Fibroblast of skin of scalp (primary cell): ENCODE measurements around the gene SEC22A.
A peak's percentile ranks its signal among the peaks of the same experiment; 100 is the strongest.
"Not testable (repeated sequence)": the region's sequence is repeated elsewhere in the genome, so short reads cannot be mapped to it uniquely, and the experiment has no call there.

Experiments
- DNase-seq: peaks from one replicate; pipeline ENCODE4 v3.0.0-alpha.2; 2013

SEC22A gene

GRCh38 chr3:123180791-123181190, 21.0 kb upstream of the SEC22A start:
- DNase-seq, result no peak

DNA sequence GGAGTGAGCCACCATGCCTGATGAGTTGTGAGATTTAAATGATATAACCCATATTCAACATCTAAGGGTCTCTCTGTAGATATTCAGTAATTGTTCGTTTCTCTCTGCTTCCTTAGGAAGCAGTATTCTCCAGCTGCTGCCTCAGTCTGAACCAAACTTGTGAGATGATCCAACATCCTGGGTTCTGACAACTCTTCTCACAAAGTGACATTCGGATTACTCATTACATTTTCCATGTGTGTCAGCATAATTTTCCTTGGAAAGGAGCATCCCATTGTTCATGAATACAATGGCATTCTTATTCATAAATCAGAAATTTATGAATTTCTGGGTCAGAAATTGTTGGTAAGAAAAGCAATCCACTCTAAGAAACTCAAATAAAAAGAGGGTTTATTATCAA, 15.0 kb upstream of the SEC22A start:
- DNase-seq, result peak; percentile 45

- DNase-seq, result no peak
Measured at GRCh38 chr3:123188058-123188457, 13.7 kb upstream of the SEC22A start.

DNA sequence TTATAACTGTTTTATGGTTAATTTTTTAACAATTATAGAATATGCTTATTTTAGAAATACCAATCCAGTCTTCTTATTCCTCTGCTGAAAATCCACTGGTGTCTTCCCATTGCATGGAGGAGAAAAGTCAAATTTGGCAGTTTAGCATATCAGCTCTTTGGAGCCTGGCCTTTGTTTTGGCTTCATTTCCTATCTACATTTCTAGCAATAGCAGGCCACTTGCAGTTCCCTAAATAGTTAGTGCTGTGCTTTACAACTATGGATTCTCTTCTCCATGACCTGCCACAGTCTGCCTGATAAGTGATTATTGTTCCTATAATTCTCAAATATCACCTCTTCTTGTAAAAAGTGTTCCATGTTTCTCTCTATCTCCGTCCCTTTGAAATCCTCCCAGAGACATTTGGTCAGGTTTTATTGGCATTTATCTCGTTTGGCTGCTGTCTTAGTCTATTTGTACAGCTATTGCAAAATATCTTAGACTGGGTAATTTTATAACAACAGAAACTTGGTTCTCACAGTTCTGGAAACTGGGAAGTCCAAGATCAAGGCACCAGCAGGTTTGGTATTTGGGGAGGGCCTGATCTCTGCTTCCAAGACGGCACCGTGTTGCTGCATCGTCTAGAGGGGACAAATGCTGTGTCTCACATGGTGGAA, 8.2 kb upstream of the SEC22A start:
- DNase-seq, result no peak

DNA sequence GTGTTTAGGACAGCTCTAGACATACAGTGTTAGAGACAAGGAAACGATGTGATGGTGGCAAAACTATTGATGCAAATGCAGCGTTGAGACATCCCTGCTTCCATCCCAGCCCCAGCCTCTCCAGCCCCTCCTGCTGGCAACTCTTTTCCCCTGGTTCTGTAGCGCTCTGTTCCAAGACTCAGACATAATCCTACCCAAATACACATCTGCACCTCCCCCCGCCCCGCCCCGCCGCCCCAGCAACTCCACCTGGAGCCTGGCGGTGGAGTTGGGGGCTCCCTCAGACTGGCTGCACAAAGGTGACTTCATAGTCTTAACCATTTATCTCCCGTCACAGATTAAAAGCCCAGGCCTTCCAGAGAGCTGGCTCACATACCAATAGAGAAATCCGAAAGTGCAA, 7.2 kb upstream of the SEC22A start:
- peak; percentile 20 for DNase-seq

DNA sequence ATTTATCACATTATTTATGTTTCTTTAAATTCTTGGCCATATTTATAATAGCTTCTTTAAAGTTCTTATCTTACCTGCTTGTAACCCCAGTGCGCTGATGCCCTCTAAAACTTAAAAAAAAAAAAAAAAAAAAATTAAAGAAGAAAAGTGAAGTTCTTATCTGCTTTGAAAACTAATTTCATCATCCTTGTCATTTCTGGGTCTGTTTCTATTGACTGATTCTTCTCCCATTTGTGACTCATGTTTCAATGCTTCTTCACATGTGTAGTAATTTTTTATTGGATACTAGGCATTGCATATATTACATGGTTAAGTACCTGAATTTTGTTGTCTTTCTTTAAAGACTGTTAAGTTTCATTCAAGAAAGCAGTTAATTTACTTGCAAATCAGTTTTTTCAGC, 3.4 kb upstream of the SEC22A start:
- DNase-seq, result no peak

GRCh38 chr3:123201223-123201556, 553 bp upstream of the SEC22A start:
- no peak for DNase-seq

- no peak for DNase-seq
Measured at GRCh38 chr3:123202451-123202850, 708 bp downstream of the SEC22A start.

GRCh38 chr3:123218990-123219389, 17.2 kb downstream of the SEC22A start:
- no peak for DNase-seq

DNA sequence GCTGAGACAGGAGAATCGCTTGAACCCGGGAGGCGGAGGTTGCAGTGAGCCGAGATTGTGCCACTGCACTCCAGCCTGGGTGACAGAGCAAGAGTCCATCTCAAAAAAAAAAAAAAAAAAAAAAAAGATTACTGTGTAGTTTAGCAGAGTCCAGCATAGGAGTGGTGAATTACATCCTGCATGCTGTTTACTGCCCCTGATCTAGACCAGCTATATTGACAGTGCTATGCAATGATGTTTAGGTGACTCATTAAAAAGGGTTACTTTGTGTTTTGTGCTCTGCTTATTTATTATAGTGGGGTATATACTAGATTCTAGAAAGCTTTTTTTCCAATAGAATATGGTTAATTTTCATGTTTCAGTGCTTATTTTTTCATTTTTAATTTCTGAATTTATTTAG, 19.6 kb downstream of the SEC22A start:
- DNase-seq, result not testable (repeated sequence)

GRCh38 chr3:123225016-123225415, 23.3 kb downstream of the SEC22A start:
- DNase-seq, result no peak

- no peak for DNase-seq
Measured at GRCh38 chr3:123226549-123226948, 24.8 kb downstream of the SEC22A start.

GRCh38 chr3:123229145-123229544, 27.4 kb downstream of the SEC22A start:
- DNase-seq, result no peak

DNA sequence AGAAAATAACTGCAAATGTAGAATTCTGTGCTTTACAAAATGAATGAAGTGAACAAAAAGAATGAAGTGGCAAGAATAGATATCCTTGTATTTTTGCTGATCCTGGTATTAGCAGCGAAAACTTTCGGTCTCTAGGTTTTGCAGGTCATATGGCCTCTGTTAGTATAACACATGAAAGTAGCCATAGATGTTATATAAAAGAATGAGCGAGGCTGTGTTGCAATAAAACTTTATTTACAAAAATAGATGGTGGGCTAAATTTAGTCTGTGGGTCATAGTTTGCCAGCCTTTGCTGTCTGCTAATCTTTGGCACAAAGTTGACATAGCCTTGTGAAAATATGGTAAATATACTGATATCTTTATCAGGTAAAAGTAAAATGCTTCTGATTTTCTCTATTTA, 35.2 kb downstream of the SEC22A start:
- DNase-seq, result no peak

DNA sequence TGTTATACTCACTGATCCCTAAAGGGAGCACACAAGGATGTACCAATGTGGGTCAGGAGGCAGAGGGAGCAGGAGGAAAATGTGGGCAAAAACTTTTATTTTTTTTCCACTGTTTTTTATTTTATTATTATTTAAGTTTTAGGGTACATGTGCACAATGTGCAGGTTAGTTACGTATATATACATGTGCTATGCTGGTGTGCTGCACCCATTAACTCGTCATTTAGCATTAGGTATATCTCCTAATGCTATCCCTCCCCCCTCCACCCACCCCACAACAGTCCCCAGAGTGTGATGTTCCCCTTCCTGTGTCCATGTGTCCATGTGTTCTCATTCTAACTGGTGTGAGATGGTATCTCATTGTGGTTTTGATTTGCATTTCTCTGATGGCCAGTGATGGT, 37.4 kb downstream of the SEC22A start:
- DNase-seq, result not testable (repeated sequence)

- no peak for DNase-seq
Measured at GRCh38 chr3:123239756-123240155, 38.0 kb downstream of the SEC22A start.

- DNase-seq, result no peak
Measured at GRCh38 chr3:123244128-123244527, 42.4 kb downstream of the SEC22A start.

GRCh38 chr3:123246866-123247265, 45.1 kb downstream of the SEC22A start:
- no peak for DNase-seq

DNA sequence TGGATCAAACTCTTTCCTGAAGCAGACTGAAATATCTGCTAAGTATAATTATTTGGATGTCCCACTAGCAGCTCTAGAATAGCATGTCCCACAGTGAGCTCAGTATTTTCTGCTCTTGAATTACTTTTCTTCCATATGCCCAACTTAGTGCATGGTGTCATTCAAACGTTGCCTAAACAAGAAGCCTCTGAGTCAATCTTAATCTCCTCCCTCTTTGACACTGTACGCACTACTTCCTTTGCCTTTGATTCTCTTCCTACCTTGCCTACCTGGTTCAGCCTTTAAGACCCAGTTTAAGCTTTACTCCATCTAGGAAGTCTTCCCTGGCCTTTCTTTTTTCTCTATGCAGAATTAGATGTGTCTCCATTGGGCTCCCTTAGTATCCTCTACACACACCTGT, 54.5 kb downstream of the SEC22A start:
- no peak for DNase-seq

DNA sequence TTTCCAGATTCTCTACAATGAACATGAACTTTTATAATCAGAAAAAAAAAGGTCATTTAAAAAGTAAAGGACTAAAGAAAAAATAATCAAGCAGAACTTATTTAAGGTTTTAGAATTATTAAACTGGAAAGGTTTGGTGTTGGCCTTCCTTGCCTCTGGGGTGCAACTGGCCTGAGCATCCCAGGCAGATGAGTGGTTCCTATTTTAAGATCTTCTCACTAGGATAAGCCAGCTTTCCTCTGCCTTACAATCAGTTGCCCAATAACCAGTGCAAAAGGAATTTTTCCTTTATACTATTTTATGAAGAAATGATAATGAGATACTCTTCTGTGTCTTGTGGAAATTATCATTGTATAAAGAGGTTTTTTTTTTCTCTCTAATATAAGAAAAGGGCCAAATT, 56.6 kb downstream of the SEC22A start:
- DNase-seq, result no peak

DNA sequence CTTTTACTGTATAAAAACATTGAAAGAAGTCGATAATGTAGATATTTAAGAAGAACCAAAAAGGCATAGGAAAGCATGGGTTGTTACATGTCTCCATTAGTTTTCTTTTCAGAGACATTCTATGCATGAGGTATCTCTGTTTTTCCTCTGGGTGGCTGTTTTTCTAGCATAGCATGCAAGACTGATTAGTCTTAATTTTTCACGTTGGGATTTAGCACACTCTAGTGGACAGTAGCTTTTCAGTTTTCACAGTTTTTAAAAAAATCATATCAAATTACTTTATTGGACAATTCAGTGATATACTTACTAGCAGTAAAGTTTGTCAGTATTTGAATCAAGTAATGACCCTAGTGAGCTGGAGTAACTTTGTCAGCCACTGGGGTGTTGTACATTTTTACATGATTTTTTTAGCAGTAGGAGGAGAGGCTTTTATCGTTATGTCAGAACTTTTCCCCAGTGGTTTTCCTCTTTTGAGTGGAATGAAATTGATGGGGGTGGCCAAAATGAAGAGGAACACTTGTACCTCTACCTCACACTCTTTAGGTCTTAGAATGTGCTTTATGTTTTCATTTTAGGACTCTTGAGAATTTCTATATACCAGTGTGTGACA, 57.2 kb downstream of the SEC22A start:
- DNase-seq, result peak; percentile 65

GRCh38 chr3:123261666-123262065, 59.9 kb downstream of the SEC22A start:
- no peak for DNase-seq

- no peak for DNase-seq
Measured at GRCh38 chr3:123262226-123262625, 60.5 kb downstream of the SEC22A start.

GRCh38 chr3:123262868-123263267, 61.1 kb downstream of the SEC22A start:
- DNase-seq, result no peak

GRCh38 chr3:123263941-123264340, 62.2 kb downstream of the SEC22A start:
- DNase-seq, result no peak
